ENCODE results near the gene TLX2. TPM values are rescaled to one million over a fixed set of nuclear protein-coding genes. Genes with fewer than 3 reads are reported as not detected.

TLX2 gene
- total RNA-seq, 2 experiments from 2014 or later: 0.12 TPM; not detected in 1

- no peak for DNase-seq
- H3K9me3 Mint-ChIP-seq: no peaks in the 10 kb centered on the region
- peaks cover 43% of the 10 kb centered on the region for H3K4me1 Mint-ChIP-seq
- peak overlapping the region; percentile 66 for H3K4me3 Mint-ChIP-seq
- peaks cover 26% of the 10 kb centered on the region for H3K36me3 Mint-ChIP-seq
- peaks cover 87% of the 10 kb centered on the region for H3K27me3 Mint-ChIP-seq
- H3K27ac Mint-ChIP-seq: peak overlapping the region; percentile 30
Observed at GRCh38 chr2:74502147-74502719, 12.0 kb upstream of the TLX2 start.

GRCh38 chr2:74502720-74503505 is 11.3 kb upstream of the TLX2 start:
- DNase-seq: peak; percentile 65
- Mint-ChIP-seq H3K9me3 (no peaks in the 10 kb centered on the region), H3K27ac (peak overlapping the region; percentile 30), H3K4me1 (peaks cover 41% of the 10 kb centered on the region), H3K27me3 (peaks cover 81% of the 10 kb centered on the region), H3K36me3 (peaks cover 26% of the 10 kb centered on the region), H3K4me3 (peak overlapping the region; percentile 66)

GRCh38 chr2:74503506-74504475 is 10.5 kb upstream of the TLX2 start:
- Mint-ChIP-seq H3K27me3 (peaks cover 72% of the 10 kb centered on the region), H3K27ac (no peak overlapping the region), H3K9me3 (no peaks in the 10 kb centered on the region)

GRCh38 chr2:74504591-74504990 is 9.7 kb upstream of the TLX2 start:
- no peak overlapping the region for H3K27ac Mint-ChIP-seq
- H3K4me1 Mint-ChIP-seq: peaks cover 35% of the 10 kb centered on the region
- no peak overlapping the region for H3K4me3 Mint-ChIP-seq
- no peaks in the 10 kb centered on the region for H3K9me3 Mint-ChIP-seq
- peaks cover 67% of the 10 kb centered on the region for H3K27me3 Mint-ChIP-seq
- no peak for DNase-seq
- peaks cover 26% of the 10 kb centered on the region for H3K36me3 Mint-ChIP-seq

More at GRCh38 chr2:74503506-74504475, 10.5 kb upstream of the TLX2 start:
- peaks cover 39% of the 10 kb centered on the region for H3K4me1 Mint-ChIP-seq
- peak overlapping the region; percentile 66 for H3K4me3 Mint-ChIP-seq
- H3K36me3 Mint-ChIP-seq: peaks cover 26% of the 10 kb centered on the region
- no peak for DNase-seq

- peak overlapping the region; percentile 3 for H3K4me3 Mint-ChIP-seq
- H3K36me3 Mint-ChIP-seq: peaks cover 26% of the 10 kb centered on the region
- DNase-seq: no peak
- no peaks in the 10 kb centered on the region for H3K9me3 Mint-ChIP-seq
- peaks cover 35% of the 10 kb centered on the region for H3K4me1 Mint-ChIP-seq
- peaks cover 61% of the 10 kb centered on the region for H3K27me3 Mint-ChIP-seq
- no peak overlapping the region for H3K27ac Mint-ChIP-seq
Observed at GRCh38 chr2:74505448-74506246, 8.6 kb upstream of the TLX2 start.

- peaks cover 32% of the 10 kb centered on the region for H3K4me1 Mint-ChIP-seq
- peak; percentile 97 for DNase-seq
- peak within 1 kb of the TSS; percentile 96 for H3K27ac Mint-ChIP-seq
- no peaks in the 10 kb centered on the region for H3K9me3 Mint-ChIP-seq
- peaks cover 26% of the 10 kb centered on the region for H3K36me3 Mint-ChIP-seq
- peaks cover 59% of the 10 kb centered on the region for H3K27me3 Mint-ChIP-seq
- H3K4me3 Mint-ChIP-seq: peak within 1 kb of the TSS; percentile 96
Observed at GRCh38 chr2:74507145-74507925, 6.9 kb upstream of the TLX2 start, which contains the start of gene PCGF1. TSS of gene PCGF1 (minus strand) at chr2:74507695. CDS start at chr2:74507668, 27 bp downstream.

- Mint-ChIP-seq H3K4me1 (peaks cover 28% of the 10 kb centered on the region), H3K4me3 (peak overlapping the region; percentile 96), H3K27me3 (peaks cover 59% of the 10 kb centered on the region), H3K27ac (peak overlapping the region; percentile 96), H3K9me3 (no peaks in the 10 kb centered on the region), H3K36me3 (peaks cover 26% of the 10 kb centered on the region)
- no peak for DNase-seq
Observed at GRCh38 chr2:74507926-74508520, 6.2 kb upstream of the TLX2 start.

- Mint-ChIP-seq H3K27me3 (peaks cover 50% of the 10 kb centered on the region), H3K4me1 (peaks cover 27% of the 10 kb centered on the region), H3K36me3 (peaks cover 13% of the 10 kb centered on the region), H3K9me3 (no peaks in the 10 kb centered on the region), H3K4me3 (no peak overlapping the region), H3K27ac (no peak overlapping the region)
- DNase-seq: no peak
Observed at GRCh38 chr2:74510272-74510671, 4.0 kb upstream of the TLX2 start.

GRCh38 chr2:74511104-74511989 is 2.9 kb upstream of the TLX2 start:
- Mint-ChIP-seq H3K4me3 (no peak overlapping the region), H3K4me1 (peaks cover 23% of the 10 kb centered on the region), H3K27me3 (peaks cover 59% of the 10 kb centered on the region), H3K9me3 (peaks cover under 1% of the 10 kb centered on the region), H3K27ac (no peak overlapping the region), H3K36me3 (peaks cover 7% of the 10 kb centered on the region)
- no peak for DNase-seq

- peaks cover 16% of the 10 kb centered on the region for H3K4me1 Mint-ChIP-seq
- DNase-seq: no peak
- peaks cover 10% of the 10 kb centered on the region for H3K36me3 Mint-ChIP-seq
- H3K9me3 Mint-ChIP-seq: peaks cover 2% of the 10 kb centered on the region
- no peak overlapping the region for H3K4me3 Mint-ChIP-seq
- no peak overlapping the region for H3K27ac Mint-ChIP-seq
- peaks cover 68% of the 10 kb centered on the region for H3K27me3 Mint-ChIP-seq
Observed at GRCh38 chr2:74512744-74513604, 1.3 kb upstream of the TLX2 start.

GRCh38 chr2:74513605-74514367 is 464 bp upstream of the TLX2 start:
- Mint-ChIP-seq H3K27ac (no peak overlapping the region), H3K9me3 (peaks cover 2% of the 10 kb centered on the region), H3K36me3 (peaks cover 10% of the 10 kb centered on the region), H3K4me3 (no peak overlapping the region), H3K27me3 (peaks cover 76% of the 10 kb centered on the region), H3K4me1 (peaks cover 10% of the 10 kb centered on the region)
- no peak for DNase-seq
